Esophagus squamous epithelium (tissue), 5 donors: ENCODE data around the gene PRPH. TPM values are rescaled to one million over a fixed set of nuclear protein-coding genes. Genes with fewer than 3 reads are reported as not detected.
A peak's percentile ranks its signal among the peaks of the same experiment; 100 is the strongest.

ENCODE experiments used
- DNase-seq: peaks from one replicate; lab custom pipeline; 2025; lab: John Stamatoyannopoulos, UW
- H3K27ac ChIP-seq, 4 donors: fragments of 200-600 bp; sonication (generic); one replicate each; pipeline ENCODE4 v1.5.1; 2016 to 2019; ENCODE audit warnings: mild to moderate bottlenecking in 1 of 4
- H3K27me3 ChIP-seq, 4 donors: fragments of 200-600 bp; sonication (generic); 1 replicate in 3 of 4; 2 replicates in 1 of 4; pipeline versions ENCODE4 v1.5.1 to v1.6.0; 2017 to 2021; ENCODE audit warnings: antibody characterized with exemption in 1 of 4
- H3K36me3 ChIP-seq, 3 donors: fragments of 200-600 bp; sonication (generic); one replicate each; pipeline ENCODE4 v1.5.1; 2016 to 2019
- H3K4me1 ChIP-seq, 3 donors: fragments of 200-600 bp; sonication (generic); one replicate each; pipeline ENCODE4 v1.5.1; 2017 to 2019
- H3K4me3 ChIP-seq, 4 donors: fragments of 200-600 bp; sonication (generic); 1 replicate in 3 of 4; 2 replicates in 1 of 4; pipeline ENCODE4 v1.5.1; 2016 to 2019; ENCODE audit warnings: mild to moderate bottlenecking in 2 of 4, moderate library complexity in 1 of 4
- H3K9me3 ChIP-seq, 3 donors: fragments of 200-600 bp; sonication (generic); one replicate each; pipeline ENCODE4 v1.5.1; 2016 to 2019
- POLR2A ChIP-seq, 4 donors: fragments of 450-650 bp; IDR thresholded peaks; one replicate each; pipeline ENCODE4 v1.6.1; 2017; ENCODE audit warnings: antibody characterized with exemption in 4 of 4, mild to moderate bottlenecking in 4 of 4, moderate library complexity in 3 of 4
- WGBS, 2 donors: methylation state at CpG; one replicate each; pipeline ENCODE4 v1.1.5; 2018; 5-methylcytosine and 5-hydroxymethylcytosine counted together
- intact Hi-C: fragments of 100-400 bp; cut with DNase I; formaldehyde crosslinking; loops from one replicate; pipeline ENCODE4 v1.15.0; 2022
- total RNA-seq, 4 donors: library from RNA; depleted of rRNA; stranded (reverse); fragments of >200 nt; gene quantifications; one replicate each; pipeline ENCODE4 v1.1.0, GENCODE V29; 2016
- TF ChIP-seq, protein P1 (sequence below), 6 experiments: fragments of 450-650 bp in 4 of 6; fragments of 200-600 bp in 2 of 6; sonication (generic) in 2 of 6; IDR thresholded peaks; one replicate each; pipeline ENCODE4 v1.5.1; 2016 to 2019; ENCODE audit warnings: antibody characterized with exemption in 6 of 6, mild to moderate bottlenecking in 4 of 6, moderate library complexity in 4 of 6
- donor health status: DM: yes; HTN: yes; CAD: no.

The PRPH gene
- total RNA-seq, 4 donors from 2014 or later = 0.57 TPM; not detected in 3

DNA sequence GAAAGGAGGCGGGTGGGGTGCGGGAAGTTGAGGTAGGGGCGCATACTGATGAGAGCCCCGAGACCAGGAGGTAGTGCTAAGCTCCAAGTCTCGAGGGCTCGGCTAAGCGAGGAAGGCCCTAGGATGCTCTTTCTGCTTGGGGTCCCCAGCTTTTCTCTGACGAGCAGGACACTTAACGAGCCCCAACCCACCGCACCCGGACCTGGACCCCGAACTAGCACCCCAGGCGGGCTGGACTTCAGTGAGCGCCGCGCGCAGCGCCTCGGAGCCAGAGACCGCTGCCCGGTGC lies 46.8 kb downstream of the PRPH start:
- H3K4me1 ChIP-seq = peaks cover 41 to 56% (median 45%) of the 10 kb centered on the region in 3 donors
- H3K27me3 ChIP-seq = peaks cover 12 to 100% (median 32%) of the 10 kb centered on the region in 4 donors
- no peak overlapping the region for H3K27ac ChIP-seq
- no peaks in the 10 kb centered on the region for H3K36me3 ChIP-seq
- H3K4me3 ChIP-seq = peak overlapping the region in 3 of 4 donors; percentile 41 to 70 (median 46)
- intact Hi-C loops = no loop called here
- no peak for DNase-seq
- TF ChIP-seq, protein P1, sequence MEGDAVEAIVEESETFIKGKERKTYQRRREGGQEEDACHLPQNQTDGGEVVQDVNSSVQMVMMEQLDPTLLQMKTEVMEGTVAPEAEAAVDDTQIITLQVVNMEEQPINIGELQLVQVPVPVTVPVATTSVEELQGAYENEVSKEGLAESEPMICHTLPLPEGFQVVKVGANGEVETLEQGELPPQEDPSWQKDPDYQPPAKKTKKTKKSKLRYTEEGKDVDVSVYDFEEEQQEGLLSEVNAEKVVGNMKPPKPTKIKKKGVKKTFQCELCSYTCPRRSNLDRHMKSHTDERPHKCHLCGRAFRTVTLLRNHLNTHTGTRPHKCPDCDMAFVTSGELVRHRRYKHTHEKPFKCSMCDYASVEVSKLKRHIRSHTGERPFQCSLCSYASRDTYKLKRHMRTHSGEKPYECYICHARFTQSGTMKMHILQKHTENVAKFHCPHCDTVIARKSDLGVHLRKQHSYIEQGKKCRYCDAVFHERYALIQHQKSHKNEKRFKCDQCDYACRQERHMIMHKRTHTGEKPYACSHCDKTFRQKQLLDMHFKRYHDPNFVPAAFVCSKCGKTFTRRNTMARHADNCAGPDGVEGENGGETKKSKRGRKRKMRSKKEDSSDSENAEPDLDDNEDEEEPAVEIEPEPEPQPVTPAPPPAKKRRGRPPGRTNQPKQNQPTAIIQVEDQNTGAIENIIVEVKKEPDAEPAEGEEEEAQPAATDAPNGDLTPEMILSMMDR (IDR thresholded peaks at IDR 0.05) = no peak
- no peak for TF ChIP-seq POLR2A (IDR thresholded peaks at IDR 0.05)
- 44 to 80% methylated on average over 1 to 20 of the region's 21 CpGs for WGBS, 2 donors
- H3K9me3 ChIP-seq = no peaks in the 10 kb centered on the region

DNA sequence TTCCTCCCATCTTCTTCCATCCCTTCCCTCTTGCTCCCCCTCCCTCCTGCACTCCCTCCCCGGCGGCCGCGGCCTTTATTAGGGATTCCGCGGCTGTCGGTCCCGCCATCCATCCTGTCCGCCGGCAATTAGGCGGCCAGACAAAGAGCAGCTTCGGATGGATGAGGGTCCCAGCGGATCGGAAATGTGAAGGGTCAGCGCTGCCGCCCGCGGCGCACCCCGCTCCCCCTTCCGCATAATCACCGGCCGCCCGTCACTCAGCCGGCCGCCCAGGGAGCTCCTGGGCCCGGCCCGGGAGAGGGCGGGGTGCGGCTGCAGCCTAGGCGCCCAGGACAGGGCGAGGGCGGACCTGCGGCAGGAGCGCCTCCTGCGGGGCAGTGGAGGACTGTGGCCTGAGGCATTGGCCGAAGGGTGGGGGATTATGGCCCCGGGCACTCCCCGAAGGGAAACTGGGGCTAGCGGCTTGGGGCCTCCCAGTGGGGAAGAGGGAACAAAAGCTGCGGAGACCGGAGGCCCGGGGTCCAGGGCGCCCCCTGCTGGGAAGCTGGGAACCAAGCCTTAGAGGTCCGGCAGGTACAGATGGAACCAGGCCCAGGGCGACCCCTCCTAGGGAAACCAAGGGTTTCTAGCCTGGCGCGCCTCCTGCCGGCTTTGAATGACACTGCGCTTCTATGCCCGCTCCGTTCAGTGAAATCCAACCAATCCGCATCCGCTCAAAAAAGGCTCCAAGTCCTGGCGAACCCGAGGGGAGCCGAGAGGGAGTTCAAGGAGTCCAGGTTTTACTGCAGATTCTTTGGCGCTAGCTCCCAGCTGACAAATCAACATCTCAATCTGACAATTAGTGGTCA lies 47.3 kb downstream of the PRPH start:
- 3% methylated on average over 13 of the region's 58 CpGs; no CpG with 5 or more reads in 1 of the 2 donors for WGBS, 2 donors
- no peaks in the 10 kb centered on the region for H3K36me3 ChIP-seq
- TF ChIP-seq, protein P1 (IDR thresholded peaks at IDR 0.05) = peak; percentile 71 to 77 (median 76)
- TF ChIP-seq POLR2A (IDR thresholded peaks at IDR 0.05) = no peak
- H3K27ac ChIP-seq = no peak overlapping the region
- peaks cover 14 to 100% (median 30%) of the 10 kb centered on the region in 4 donors for H3K27me3 ChIP-seq
- peak overlapping the region; percentile 11 to 70 (median 44) for H3K4me3 ChIP-seq
- intact Hi-C loops = no loop called here
- DNase-seq = no peak
- no peaks in the 10 kb centered on the region for H3K9me3 ChIP-seq
- H3K4me1 ChIP-seq = peaks cover 41 to 56% (median 47%) of the 10 kb centered on the region in 3 donors

DNA sequence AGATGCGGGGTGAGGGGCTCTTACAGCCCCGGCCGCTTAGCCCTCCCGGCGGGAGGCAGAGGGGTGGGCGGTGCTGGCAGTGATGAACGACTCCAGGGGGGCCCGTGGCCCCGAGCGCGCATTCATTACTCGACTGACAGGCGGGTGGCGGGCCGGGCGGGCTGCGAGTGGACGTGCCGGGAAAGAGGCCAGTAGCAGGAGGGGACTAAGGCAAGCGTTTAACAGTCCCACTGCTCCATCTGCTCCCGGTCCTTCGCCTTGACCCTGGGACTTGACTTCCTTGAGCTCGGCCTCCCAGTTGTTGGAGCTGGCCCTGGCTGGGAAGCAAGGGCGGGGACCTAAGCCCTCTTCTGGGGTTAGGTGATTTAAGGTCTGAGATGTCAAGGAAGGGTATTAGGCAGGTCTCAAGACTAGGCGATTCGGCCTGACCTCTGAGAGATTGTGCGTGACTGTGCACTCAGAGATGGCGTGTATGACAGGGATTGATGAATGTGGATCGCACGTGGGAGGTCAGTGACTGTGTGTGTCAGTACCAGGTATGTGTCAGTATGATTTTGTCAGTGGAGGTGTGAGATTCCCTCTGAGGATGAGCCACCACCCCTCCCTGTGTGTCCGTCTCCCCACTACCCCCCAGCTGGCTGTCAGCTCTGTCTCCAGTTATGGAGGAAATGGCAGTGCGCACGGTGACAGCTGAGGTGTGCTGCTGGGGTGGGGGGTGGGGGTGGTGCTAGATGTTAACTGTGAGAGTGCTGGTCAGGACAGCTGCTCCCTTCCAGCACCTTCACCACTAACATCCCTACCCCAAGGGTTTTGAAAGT lies 48.2 kb downstream of the PRPH start:
- intact Hi-C loops = no loop called here
- Histone ChIP-seq H3K9me3 (no peaks in the 10 kb centered on the region), H3K4me3 (peak overlapping the region; percentile 11 to 70 (median 44)), H3K4me1 (peaks cover 47 to 60% (median 54%) of the 10 kb centered on the region in 3 donors), H3K27me3 (peaks cover 16 to 100% (median 26%) of the 10 kb centered on the region in 4 donors), H3K36me3 (no peaks in the 10 kb centered on the region), H3K27ac (no peak overlapping the region)
- no peak for TF ChIP-seq POLR2A (IDR thresholded peaks at IDR 0.05)
- TF ChIP-seq, protein P1 (IDR thresholded peaks at IDR 0.05) = no peak
- DNase-seq = no peak
- WGBS, 2 donors = 2 to 4% methylated on average over 9 to 12 of the region's 33 CpGs

DNA sequence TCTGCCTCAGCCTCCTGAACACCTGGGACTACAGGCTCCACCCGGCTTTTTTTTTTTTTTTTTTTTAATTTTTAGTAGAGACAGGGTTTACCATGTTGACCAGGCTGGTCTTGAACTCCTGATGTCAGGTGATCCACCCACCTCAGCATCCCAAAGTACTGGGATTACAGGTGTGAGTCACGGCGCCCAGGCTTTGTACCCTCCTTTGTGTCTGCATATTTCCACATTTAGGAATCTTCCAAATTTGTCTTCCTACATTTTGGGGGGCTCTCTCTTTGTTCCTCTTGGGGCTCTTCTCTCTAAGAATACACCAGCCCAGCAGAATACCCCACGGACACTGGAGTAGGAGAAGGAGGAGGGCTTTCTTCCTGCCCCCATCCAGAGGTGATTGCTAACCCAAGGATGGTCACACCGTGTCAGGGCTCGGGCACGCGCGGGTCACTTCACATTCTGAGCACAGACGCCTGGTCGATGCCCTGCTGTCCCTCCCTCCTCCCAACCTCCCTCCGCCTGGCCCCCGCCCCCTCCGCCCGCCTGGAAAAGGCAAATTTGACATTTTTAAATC lies 49.6 kb downstream of the PRPH start:
- DNase-seq = no peak
- Histone ChIP-seq H3K4me1 (peaks cover 47 to 63% (median 54%) of the 10 kb centered on the region in 3 donors), H3K9me3 (no peaks in the 10 kb centered on the region), H3K27me3 (peaks cover 16 to 100% (median 25%) of the 10 kb centered on the region in 4 donors), H3K4me3 (peak overlapping the region in 2 of 4 donors; percentile 48 to 62), H3K27ac (no peak overlapping the region), H3K36me3 (no peaks in the 10 kb centered on the region)
- TF ChIP-seq POLR2A (IDR thresholded peaks at IDR 0.05) = no peak
- TF ChIP-seq, protein P1 (IDR thresholded peaks at IDR 0.05) = no peak
- 25 to 30% methylated on average over 9 to 13 of the region's 15 CpGs for WGBS, 2 donors
- intact Hi-C loops = no loop called here
